OCI-LY1 (cell line): ENCODE results near the gene ARHGEF4.

Experiments used
- H2AFZ ChIP-seq: fragments of 200-600 bp; sonication (generic), shearing (Covaris generic); 2 replicates; pipeline ENCODE4 v1.6.0; 2014; ENCODE audit warnings: antibody characterized with exemption, mild to moderate bottlenecking, low read length
- H3F3A ChIP-seq: fragments of 200-600 bp; sonication (generic), shearing (Covaris generic); 2 replicates; pipeline ENCODE4 v1.6.0; 2014; ENCODE audit warnings: mild to moderate bottlenecking, antibody characterized with exemption, low read length, moderate library complexity; ENCODE audit not compliant: insufficient read depth
- H3K27ac ChIP-seq: fragments of 200-600 bp; sonication (generic); 2 replicates; pipeline ENCODE4 v1.5.1; 2014; ENCODE audit warnings: low read length, mixed run types, mild to moderate bottlenecking, low read depth; ENCODE audit not compliant: poor library complexity, severe bottlenecking
- H3K27me3 ChIP-seq: fragments of 200-600 bp; sonication (generic); 2 replicates; pipeline ENCODE4 v1.6.0; 2014; ENCODE audit warnings: antibody characterized with exemption, mild to moderate bottlenecking, low read length, moderate library complexity; ENCODE audit not compliant: insufficient read depth
- H3K36me3 ChIP-seq: fragments of 200-600 bp; sonication (generic); 2 replicates; pipeline ENCODE4 v1.6.1; 2014; ENCODE audit warnings: mild to moderate bottlenecking, antibody characterized with exemption, low read length, moderate library complexity, mixed read lengths; ENCODE audit not compliant: insufficient read depth
- H3K4me1 ChIP-seq: fragments of 200-600 bp; sonication (generic); 2 replicates; pipeline ENCODE4 v1.5.1; 2014; ENCODE audit warnings: mild to moderate bottlenecking, low read length, moderate library complexity; ENCODE audit not compliant: insufficient read depth, severe bottlenecking
- H3K4me2 ChIP-seq: fragments of 200-600 bp; sonication (generic), shearing (Covaris generic); 2 replicates; pipeline ENCODE4 v1.6.1; 2014; ENCODE audit warnings: low read length
- H3K4me3 ChIP-seq: fragments of 200-600 bp; sonication (generic); 2 replicates; pipeline ENCODE4 v1.5.1; 2014; ENCODE audit warnings: low read length, low read depth, mild to moderate bottlenecking, mixed read lengths; ENCODE audit not compliant: poor library complexity, severe bottlenecking
- H3K79me2 ChIP-seq: fragments of 200-600 bp; shearing (Covaris generic); 2 replicates; pipeline ENCODE4 v1.6.1; 2016; ENCODE audit warnings: mixed run types, low read length, mixed read lengths; ENCODE audit not compliant: insufficient read depth
- H3K9ac ChIP-seq: fragments of 200-600 bp; sonication (generic), shearing (Covaris generic); 2 replicates; pipeline ENCODE4 v1.6.1; 2014; ENCODE audit warnings: mild to moderate bottlenecking, low read length, mixed read lengths
- H3K9me2 ChIP-seq: fragments of 200-600 bp; sonication (generic), shearing (Covaris generic); 2 replicates; pipeline ENCODE4 v1.6.1; 2014; ENCODE audit warnings: low read depth, mild to moderate bottlenecking, low read length, mixed read lengths
- H3K9me3 ChIP-seq: fragments of 200-600 bp; shearing (Covaris generic); 2 replicates; pipeline ENCODE4 v1.6.1; 2014; ENCODE audit warnings: low read length, mixed read lengths
- H4K20me1 ChIP-seq: fragments of 200-600 bp; sonication (generic), shearing (Covaris generic); 2 replicates; pipeline ENCODE4 v1.6.0; 2016; ENCODE audit warnings: mild to moderate bottlenecking, low read length; ENCODE audit not compliant: insufficient read depth
- EZH2 ChIP-seq: fragments of 200-600 bp; sonication (generic), shearing (Covaris generic); IDR thresholded peaks from 2 replicates; pipeline ENCODE4 v1.8.0; 2017; ENCODE audit warnings: borderline replicate concordance, mixed run types, mild to moderate bottlenecking, antibody characterized with exemption, low read length, moderate library complexity, mixed read lengths
- TF ChIP-seq, protein P1 (sequence below): fragments of 200-600 bp; sonication (generic), shearing (Covaris generic); IDR thresholded peaks from 2 replicates; pipeline ENCODE4 v1.5.1; 2017; ENCODE audit warnings: mild to moderate bottlenecking, antibody characterized with exemption, low read length, moderate library complexity, mixed read lengths

ARHGEF4 gene

GRCh38 chr2:130790804-130791616, 45.7 kb upstream of the ARHGEF4 start:
- Histone ChIP-seq H3K4me3 (no peak overlapping the region), H3K27ac (no peak overlapping the region), H3F3A (no peaks in the 10 kb centered on the region), H3K9me2 (no peaks in the 10 kb centered on the region), H3K4me2 (no peak overlapping the region), H3K27me3 (no peaks in the 10 kb centered on the region; the same call in 1 of the 2 replicates), H3K79me2 (no peaks in the 10 kb centered on the region), H4K20me1 (no peaks in the 10 kb centered on the region), H3K4me1 (no peaks in the 10 kb centered on the region), H3K36me3 (no peaks in the 10 kb centered on the region), H2AFZ (no peak overlapping the region), H3K9me3 (no peaks in the 10 kb centered on the region), H3K9ac (no peak overlapping the region)
- TF ChIP-seq, protein P1, sequence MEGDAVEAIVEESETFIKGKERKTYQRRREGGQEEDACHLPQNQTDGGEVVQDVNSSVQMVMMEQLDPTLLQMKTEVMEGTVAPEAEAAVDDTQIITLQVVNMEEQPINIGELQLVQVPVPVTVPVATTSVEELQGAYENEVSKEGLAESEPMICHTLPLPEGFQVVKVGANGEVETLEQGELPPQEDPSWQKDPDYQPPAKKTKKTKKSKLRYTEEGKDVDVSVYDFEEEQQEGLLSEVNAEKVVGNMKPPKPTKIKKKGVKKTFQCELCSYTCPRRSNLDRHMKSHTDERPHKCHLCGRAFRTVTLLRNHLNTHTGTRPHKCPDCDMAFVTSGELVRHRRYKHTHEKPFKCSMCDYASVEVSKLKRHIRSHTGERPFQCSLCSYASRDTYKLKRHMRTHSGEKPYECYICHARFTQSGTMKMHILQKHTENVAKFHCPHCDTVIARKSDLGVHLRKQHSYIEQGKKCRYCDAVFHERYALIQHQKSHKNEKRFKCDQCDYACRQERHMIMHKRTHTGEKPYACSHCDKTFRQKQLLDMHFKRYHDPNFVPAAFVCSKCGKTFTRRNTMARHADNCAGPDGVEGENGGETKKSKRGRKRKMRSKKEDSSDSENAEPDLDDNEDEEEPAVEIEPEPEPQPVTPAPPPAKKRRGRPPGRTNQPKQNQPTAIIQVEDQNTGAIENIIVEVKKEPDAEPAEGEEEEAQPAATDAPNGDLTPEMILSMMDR: no peak
- no peak for TF ChIP-seq EZH2

- no peaks in the 10 kb centered on the region; the same call in 1 of the 2 replicates for H3K27me3 ChIP-seq
- H3K27ac ChIP-seq: no peak overlapping the region
- no peak overlapping the region for H3K4me3 ChIP-seq
- H3K9ac ChIP-seq: no peak overlapping the region
- H3K79me2 ChIP-seq: no peaks in the 10 kb centered on the region
- TF ChIP-seq EZH2: no peak
- TF ChIP-seq, protein P1: no peak
- no peaks in the 10 kb centered on the region for H3K9me3 ChIP-seq
- no peaks in the 10 kb centered on the region for H3K36me3 ChIP-seq
- H2AFZ ChIP-seq: no peak overlapping the region
- no peaks in the 10 kb centered on the region for H3F3A ChIP-seq
- no peaks in the 10 kb centered on the region for H3K9me2 ChIP-seq
- H4K20me1 ChIP-seq: no peaks in the 10 kb centered on the region
- H3K4me1 ChIP-seq: no peaks in the 10 kb centered on the region
- no peak overlapping the region for H3K4me2 ChIP-seq
These were observed 45.1 kb upstream of the ARHGEF4 start for GRCh38 chr2:130791617-130791939.

- no peak overlapping the region for H3K4me2 ChIP-seq
- H3K4me3 ChIP-seq: no peak overlapping the region
- H3F3A ChIP-seq: no peaks in the 10 kb centered on the region
- no peak overlapping the region for H3K9ac ChIP-seq
- H3K9me3 ChIP-seq: no peaks in the 10 kb centered on the region
- H4K20me1 ChIP-seq: no peaks in the 10 kb centered on the region
- no peak overlapping the region for H3K27ac ChIP-seq
- H3K36me3 ChIP-seq: no peaks in the 10 kb centered on the region
- no peaks in the 10 kb centered on the region for H3K9me2 ChIP-seq
- no peak overlapping the region for H2AFZ ChIP-seq
- no peak for TF ChIP-seq EZH2
- TF ChIP-seq, protein P1: no peak
- H3K79me2 ChIP-seq: no peaks in the 10 kb centered on the region
- H3K27me3 ChIP-seq: no peaks in the 10 kb centered on the region
- no peaks in the 10 kb centered on the region for H3K4me1 ChIP-seq
These were observed 41.3 kb upstream of the ARHGEF4 start for GRCh38 chr2:130795431-130795830.
